GM20000 (cell line): ENCODE measurements around the gene ANTXR1.

Experiments used
- DNase-seq: peaks from one replicate; pipeline ENCODE4 v3.0.0; 2012; ENCODE audit warnings: low spot score
- CTCF ChIP-seq: IDR thresholded peaks from 2 replicates; pipeline ENCODE4 v1.5.1; 2012; ENCODE audit warnings: mild to moderate bottlenecking, control low read depth; ENCODE audit errors: extremely low read depth, missing control alignments

The ANTXR1 gene

DNA sequence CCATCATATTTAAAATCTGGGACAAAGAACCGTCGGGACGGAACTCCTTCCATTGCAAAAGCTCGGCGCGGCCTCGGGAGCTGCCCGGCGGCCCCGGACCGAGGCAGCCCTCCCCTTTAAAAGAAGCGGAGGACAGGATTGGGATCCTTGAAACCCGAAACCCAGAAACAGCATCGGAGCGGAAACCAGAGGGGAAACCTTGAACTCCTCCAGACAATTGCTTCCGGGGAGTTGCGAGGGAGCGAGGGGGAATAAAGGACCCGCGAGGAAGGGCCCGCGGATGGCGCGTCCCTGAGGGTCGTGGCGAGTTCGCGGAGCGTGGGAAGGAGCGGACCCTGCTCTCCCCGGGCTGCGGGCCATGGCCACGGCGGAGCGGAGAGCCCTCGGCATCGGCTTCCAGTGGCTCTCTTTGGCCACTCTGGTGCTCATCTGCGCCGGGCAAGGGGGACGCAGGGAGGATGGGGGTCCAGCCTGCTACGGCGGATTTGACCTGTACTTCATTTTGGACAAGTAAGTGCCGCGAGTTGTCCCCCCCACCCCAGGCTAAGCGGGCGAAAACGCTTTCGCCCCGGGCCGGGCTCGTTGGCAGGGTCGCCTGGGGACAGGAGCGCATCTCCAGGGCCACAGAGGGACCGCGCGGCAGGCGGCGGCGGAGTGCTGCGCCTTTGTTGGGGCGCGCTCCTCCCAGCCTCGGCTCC, at the start of gene ANTXR1:
Gene ANTXR1 (plus strand): TSS at position 38 of the 698 bp plus-strand sequence. CDS start 321 bp downstream, at position 359.
- DNase-seq = peak; percentile 38
- no peak for TF ChIP-seq CTCF

DNA sequence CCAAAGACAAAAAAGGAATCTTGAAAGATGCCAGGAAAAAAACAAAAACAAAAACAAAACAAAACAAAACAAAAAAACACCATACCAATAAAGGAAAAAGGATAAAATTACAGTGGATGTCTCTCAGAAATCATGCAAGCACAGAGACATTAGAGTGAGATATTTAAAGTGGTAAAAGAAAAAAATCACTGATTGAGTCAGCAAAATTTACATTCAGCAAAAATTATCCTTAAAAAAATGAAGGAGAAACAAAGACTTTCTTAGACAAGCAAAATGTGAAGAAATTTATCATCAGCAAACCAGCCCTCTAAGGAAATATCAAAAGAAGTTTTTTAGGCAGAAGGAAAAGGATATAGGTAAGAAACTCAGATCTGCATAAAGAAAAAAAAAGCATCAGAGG, 48.7 kb upstream of the ANTXR1 start:
- DNase-seq = no peak
- no peak for TF ChIP-seq CTCF

GRCh38 chr2:68968221-68968620, 44.8 kb upstream of the ANTXR1 start:
- TF ChIP-seq CTCF = no peak
- no peak for DNase-seq

DNA sequence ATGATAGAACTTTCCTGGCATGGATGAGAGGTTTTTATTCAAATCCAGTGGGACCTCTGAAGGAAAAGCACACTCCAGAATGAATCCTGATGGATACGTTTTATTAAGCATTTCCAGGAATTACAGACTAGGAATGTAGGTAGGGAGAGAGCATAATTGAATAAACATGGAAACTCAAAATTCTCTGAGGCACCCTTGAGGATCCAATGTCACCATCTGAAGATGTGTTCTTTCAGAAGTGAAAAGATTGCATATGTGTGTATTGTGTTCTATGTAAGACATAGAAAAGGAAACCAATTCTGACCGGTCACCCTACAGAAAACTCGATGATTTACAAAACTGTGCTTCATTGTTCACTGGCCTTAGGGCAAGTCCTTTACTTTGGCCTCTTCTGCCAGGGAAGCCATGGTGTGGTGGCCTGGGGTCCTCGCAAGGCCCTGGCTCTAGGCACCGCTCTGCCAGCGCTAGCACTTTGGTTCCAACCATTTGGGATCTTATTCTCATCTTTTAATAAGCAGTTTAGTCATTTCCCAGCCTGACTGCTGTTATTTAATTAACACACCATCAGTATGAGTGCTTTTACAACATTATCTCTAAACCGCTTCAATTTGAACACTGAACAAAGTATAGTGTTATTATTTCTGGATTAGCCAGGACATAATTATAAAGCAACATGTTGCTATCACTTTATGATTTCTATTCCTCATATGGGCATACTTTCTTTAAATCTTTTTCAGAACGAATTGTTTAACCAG, 43.1 kb upstream of the ANTXR1 start:
- no peak for DNase-seq
- no peak for TF ChIP-seq CTCF

DNA sequence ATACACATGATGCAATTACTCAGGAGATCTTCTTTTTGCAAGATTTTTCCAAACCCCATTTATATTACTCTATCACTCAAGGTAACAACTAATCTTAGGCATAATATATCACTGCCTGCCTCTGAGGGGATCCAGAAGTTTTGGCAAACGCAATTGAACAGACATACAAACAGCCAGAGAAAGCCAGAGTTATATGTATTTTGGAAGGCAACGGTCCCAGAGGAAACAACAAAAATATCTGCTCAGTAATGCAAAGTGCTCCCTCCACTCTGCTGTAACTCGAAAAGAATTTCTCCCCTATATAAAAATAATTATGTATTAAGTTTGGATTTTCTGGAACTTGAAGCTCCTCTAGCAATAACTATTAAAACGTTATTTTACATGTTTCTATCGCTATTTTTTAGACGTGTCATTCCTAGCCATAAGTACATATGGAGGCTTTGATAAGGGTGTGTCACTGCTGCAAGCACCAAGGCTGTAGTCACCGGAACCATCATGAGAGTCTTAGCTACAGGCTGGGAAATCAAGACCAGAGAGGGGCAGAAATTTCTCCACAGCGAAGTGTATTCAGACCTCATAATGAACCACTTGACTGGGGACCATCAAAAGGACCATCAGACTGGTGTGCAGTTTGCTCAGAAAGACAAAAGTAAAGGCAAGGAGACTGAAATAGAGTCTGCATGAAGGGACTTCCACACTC, 42.3 kb upstream of the ANTXR1 start:
- DNase-seq = no peak

GRCh38 chr2:68971591-68972231, 41.3 kb upstream of the ANTXR1 start:
- no peak for TF ChIP-seq CTCF
- DNase-seq = no peak

More for the DNA sequence above, 42.3 kb upstream of the ANTXR1 start:
- TF ChIP-seq CTCF = no peak
